T follicular helper cell (primary cell): Measurements from ENCODE around the gene DIP2C.
"Not testable (repeated sequence)": the region's sequence is repeated elsewhere in the genome, so short reads cannot be mapped to it uniquely, and the experiment has no call there.

Source experiments
- DNase-seq: peaks from one replicate; pipeline ENCODE4 v3.0.0-alpha.2; 2020; ENCODE audit warnings: low read depth

DIP2C gene

DNA sequence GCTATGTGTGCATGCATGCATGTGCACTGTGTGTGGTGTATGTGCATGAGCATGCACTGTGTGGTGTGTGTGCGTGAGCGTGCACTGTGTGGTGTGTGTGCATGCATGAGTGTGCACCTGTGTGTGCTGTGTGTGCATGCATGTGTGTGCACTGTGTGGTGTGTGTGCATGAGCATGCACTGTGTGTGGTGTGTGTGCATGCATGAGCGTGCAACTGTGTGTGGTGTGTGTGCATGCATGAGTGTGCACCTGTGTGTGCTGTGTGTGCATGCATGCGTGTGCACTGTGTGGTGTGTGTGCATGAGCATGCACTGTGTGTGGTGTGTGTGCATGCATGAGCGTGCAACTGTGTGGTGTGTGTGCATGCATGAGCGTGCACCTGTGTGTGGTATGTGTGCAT is 10.7 kb upstream of the DIP2C start:
- DNase-seq, result not testable (repeated sequence)

GRCh38 chr10:697097-697875 is 7.8 kb upstream of the DIP2C start:
- DNase-seq, result no peak

GRCh38 chr10:695396-695795 is 5.9 kb upstream of the DIP2C start:
- no peak for DNase-seq

DNA sequence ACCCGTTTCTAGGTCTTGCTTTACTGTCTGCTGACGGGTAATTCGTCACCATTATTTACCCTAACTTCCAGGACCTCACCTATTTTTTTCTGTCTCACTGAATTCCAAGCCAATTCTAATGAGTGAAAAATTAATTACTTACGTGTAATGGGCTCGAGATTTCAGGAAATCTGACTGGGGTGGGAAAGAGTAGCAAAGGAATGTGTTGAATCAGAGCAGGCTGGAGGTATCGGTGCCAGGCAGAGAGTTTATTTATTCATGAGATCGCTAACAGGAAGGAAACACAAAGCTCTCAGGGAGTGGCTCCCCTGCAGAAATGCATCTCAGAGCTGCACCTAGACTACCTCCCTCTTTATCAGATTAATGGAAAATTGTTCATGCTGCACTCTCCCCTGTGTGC is 4.0 kb upstream of the DIP2C start:
- no peak for DNase-seq

DNA sequence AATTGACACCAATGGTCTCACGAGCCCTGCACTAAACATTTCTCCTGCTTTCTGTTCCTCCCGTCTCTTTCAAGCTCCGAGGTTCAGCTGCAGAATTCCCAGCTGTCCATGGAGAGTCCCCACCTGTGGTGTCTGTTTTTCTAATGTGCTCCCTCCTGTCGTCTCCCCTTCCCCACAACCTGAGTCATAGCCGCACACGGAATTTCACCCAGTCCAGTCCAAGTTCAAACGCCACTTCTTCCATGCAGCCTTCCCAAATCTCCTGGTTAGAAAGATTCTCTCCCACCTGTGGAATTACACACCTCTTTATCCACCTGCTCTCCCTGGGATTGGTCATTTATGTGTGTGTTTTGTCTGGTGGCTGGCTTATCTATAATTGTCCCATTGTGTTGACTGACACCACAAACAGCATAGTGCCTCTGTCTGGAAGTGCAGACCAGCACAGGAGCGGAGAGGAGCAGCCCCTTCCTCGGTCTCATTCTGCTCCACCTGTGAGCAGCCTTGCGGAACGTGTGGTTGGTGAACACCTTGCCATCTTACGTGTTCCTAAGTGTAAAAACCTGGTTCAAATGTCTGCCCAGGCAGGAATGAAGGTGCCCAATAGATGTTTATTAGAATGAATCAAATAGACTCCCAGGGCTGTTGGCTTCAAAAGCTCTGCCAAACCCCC is 3.3 kb upstream of the DIP2C start:
- DNase-seq, result no peak

DNA sequence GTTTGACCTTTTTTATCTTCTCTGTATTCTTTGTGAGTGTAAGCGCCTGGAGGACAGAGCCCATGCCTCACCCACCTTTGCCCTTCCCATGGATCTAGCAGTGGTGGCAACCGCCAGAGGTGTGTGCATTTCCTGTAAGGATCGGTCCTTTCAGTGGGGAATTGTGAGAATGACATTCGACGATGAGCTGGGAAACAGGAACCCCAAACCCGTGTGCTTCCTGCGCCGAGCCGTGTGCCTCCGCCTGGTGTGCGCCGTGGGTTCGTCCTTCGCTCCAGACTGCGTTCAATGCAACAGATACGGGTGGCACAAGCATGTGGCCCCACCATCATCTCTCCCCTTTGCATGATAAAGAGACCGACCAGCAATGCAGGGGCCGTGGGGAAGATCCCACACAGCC is 1.7 kb upstream of the DIP2C start:
- DNase-seq, result no peak

GRCh38 chr10:690372-691161 is 1.1 kb upstream of the DIP2C start:
- no peak for DNase-seq

GRCh38 chr10:689121-689451 is 382 bp downstream of the DIP2C start:
- DNase-seq, result no peak

DNA sequence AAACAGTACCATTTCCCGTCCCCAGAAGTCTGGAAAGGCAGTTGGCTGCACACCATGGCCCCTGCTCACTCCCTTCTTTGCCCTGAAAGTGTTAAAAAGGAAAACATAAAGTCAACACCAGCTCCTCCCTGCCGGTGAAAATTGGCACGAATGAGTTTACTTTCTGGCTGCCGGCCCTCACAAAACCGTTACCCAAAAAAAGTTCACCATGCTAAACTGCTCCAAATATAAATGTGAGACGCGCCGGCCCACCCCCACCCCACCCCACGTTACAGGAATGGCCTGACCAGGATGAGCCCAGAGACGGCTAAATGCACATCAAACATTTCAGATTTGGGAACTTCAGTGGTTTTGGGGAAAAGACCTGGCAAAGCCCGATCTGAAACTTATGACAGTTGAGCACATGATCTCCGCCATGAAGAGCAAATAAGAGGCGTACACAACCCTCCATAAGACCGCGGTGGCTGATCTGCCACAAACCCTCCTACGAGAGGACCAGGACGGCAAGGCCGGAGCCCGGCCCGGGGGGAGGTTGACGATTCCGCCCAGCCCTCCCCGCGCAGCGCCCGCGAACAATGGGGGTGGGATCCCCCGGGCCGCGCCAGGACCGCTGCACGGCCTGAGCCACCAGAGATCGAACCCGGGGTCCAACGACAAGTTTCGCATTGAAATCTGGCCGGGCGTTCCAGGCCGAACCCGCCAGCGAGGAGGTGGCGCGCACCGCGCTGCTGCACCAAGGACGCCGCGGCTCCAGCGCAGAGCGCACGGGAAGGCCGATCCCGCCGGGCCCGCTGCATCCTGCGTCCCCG is 952 bp downstream of the DIP2C start:
- no peak for DNase-seq

DNA sequence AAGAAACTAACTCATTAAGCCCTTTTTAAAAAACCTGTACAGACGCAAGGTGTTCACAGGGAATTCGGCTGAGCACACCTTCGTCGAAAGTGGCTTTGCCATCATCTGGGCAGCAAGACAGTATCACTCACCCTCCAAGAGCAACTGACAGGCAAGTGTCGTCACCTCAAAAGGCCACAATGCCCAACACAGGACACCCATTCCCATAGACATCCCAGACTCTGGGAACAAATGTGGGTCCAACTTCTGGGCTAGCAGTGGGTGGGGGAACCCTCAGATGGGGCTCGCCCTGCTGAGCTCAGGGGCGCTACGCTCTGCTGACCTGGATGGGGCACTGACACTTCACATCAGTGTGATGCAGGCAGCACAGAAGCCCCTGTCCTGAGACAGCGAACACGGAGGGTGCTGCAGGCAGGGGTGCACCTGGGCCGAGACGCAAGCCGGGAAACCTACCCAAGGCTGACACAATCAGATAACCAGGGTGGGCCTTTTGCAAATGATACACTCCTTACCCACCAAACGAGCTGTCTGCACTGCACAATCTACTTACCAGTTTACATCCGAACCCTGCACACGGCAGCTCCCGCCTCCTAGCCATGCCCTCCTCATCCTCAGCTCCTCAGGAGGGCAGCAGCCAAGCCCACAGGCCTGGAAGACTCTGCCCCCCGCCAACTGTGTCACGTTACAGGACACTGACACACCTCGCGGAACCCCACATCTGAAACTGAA is 1.7 kb downstream of the DIP2C start:
- DNase-seq, result no peak

- DNase-seq, result no peak
Measured at GRCh38 chr10:686155-686931, 3.1 kb downstream of the DIP2C start.

DNA sequence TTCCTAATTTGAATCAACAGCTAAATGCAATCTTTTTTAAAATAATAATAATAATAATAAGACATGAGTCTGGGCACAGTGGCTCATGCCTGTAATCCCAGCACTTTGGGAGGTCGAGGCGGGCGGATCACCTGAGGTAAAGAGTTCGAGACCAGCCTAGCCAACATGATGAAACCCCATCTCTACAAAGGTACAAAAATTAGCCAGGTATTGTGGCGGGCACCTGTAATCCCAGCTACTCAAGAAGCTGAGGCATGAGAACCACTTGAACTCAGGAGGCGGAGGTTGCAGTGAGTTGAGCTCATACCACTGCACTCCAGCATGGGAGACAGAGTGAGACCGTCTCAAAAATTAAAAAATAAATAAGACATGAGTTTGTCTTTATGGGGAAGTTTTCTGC is 3.9 kb downstream of the DIP2C start:
- no peak for DNase-seq

GRCh38 chr10:683448-684071 is 5.9 kb downstream of the DIP2C start:
- DNase-seq, result no peak

DNA sequence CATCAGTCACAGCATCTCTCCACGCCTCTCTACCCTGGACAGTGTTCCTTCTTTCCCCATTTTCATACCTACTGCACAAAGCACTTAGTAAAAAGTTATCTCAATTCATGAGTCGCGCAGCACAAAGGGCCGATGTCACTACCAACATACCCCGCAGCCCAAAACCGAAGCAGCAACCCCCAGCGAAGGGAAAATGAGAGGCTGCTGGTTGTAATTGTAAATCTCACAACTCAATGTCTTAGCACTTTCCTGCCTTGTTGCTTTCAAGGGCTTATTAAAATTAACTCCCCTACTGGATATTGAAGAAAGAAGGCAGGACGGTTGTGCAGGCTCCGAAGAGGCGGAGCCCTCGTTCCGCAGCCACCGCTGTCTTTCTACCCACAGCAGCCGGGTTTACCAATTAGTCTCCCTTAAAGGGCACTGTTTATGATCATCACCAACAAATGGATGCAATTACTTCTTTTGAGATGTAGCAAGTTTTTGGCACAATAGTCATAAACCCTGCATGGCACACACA is 6.5 kb downstream of the DIP2C start:
- DNase-seq, result no peak

DNA sequence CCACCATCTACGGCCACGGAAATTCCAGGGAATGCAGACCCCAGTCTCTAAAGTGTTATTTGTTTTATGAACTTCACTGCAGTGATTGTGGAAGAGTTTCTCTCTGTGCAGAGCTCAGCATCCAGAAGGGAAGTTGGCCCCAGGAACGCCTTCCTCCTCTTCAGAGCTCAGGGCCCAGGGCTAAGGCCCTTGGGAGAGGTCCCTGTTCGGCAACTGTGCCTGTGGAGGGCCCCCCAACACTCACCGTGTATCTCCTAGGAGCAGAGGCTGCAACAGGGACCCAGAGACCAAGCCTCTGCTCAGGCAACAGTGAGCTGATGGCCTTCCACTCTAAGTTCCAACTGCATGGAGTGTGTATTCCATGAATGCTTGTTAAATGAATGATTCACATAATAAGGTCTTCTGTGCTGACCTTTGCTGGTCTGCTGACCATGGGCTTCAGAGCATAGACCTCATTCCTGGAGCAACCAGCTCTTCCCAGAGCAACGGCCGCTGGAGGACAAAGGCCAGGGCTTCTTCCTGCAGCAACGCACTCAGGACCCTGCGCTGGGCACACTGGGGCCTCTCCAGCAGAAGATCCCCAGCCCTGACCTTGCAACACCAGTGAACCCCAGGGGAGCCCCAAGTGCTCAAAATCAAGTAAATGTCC is 7.7 kb downstream of the DIP2C start:
- no peak for DNase-seq

DNA sequence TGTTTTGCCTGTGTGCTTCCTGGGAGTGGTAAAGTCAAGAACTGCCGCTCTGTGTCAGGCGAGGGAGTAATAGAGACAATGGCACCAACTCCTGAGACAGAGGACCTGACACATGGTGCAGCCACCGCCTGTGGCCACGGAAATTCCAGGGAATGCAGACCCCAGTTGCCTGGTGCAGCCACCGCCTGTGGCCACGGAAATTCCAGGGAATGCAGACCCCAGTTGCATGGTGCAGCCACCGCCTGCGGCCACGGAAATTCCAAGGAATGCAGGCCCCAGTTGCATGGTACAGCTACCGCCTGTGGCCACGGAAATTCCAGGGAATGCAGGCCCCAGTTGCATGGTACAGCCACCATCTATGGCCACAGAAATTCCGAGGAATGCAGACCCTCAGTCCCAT is 8.7 kb downstream of the DIP2C start:
- DNase-seq, result no peak

DNA sequence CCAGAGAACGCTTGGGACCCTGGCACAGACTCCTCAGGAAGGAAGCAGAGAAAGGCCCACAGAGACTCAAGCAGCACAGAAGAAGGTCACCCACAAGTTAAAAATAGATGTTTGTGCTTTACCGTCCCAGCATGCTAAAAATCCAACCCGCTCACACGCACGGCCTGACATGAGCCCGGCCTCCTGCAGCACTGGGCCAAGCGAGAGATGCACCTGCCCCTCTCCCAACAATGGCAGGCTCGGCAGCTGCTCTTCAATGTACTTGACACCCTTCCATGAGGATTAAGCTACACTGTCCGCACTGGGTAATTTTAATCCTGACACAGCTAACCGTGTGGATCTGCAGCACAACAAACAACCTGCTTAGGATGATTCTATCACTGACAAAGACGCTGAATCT is 9.3 kb downstream of the DIP2C start:
- DNase-seq, result no peak

GRCh38 chr10:679556-679955 is 9.9 kb downstream of the DIP2C start:
- no peak for DNase-seq

- DNase-seq, result not testable (repeated sequence)
Measured at GRCh38 chr10:678662-679005, 10.8 kb downstream of the DIP2C start.
